ENCODE data around the gene SEC16B.
A peak's percentile ranks its signal among the peaks of the same experiment; 100 is the strongest.
"Not testable (repeated sequence)": the region's sequence is repeated elsewhere in the genome, so short reads cannot be mapped to it uniquely, and the experiment has no call there.

SEC16B gene

DNA sequence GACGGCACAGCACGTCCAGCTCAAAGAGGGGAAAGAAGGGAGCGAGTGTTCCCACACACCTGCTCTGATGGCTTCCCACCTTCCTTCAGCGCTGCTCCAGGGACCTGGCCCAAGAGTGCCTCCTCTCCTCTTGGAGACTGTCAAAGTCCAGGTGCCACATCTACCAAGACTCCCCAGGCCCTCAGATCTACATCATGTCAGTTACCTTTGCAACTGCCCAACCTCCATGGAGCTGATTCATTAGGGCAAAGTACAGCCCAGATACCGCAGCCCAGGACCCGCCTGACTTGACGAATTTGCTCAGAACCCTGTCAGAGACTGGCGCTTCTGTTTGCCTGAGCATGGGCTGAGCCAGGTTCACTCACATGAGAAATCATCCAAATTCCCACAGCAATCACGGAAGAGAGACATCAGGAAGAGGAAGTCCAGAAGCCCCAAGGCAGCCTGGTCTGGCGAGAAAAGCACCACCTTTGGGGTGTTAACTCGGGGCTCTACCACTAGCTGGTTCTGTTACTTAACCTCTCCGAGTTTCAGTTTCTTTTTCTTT, at the start of gene SEC16B:
Gene SEC16B (minus strand): TSS at position 234 of the 547 bp plus-strand sequence. CDS start 2,077 bp downstream, outside the sequence.
- peak; percentile 49 for DNase-seq

DNA sequence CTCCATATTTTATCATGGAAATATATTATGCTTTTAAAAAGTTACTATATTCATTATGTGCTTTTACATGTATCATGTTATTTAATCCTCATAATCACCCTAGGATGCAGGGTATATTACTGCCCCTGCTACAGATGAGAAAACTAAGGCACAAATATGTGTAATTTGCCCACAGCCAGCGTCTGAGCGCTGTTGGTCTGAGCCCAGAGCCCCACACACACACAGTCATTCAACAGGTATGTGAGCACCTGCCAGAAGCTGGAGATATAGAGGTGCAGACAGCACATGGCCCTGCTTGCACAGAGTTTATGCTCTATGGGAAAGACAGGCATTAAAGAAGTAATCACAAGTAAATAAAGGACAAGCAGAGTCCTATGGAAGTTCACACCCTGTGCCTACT, 49.8 kb upstream of the SEC16B start:
- DNase-seq, result no peak

- no peak for DNase-seq
Measured at GRCh38 chr1:178019208-178019607, 49.4 kb upstream of the SEC16B start.

GRCh38 chr1:178017517-178017916, 47.7 kb upstream of the SEC16B start:
- no peak for DNase-seq

GRCh38 chr1:178011864-178012503, 42.1 kb upstream of the SEC16B start:
- DNase-seq, result no peak

GRCh38 chr1:178011465-178011828, 41.6 kb upstream of the SEC16B start:
- DNase-seq, result no peak

GRCh38 chr1:178010674-178011464, 41.0 kb upstream of the SEC16B start:
- no peak for DNase-seq

DNA sequence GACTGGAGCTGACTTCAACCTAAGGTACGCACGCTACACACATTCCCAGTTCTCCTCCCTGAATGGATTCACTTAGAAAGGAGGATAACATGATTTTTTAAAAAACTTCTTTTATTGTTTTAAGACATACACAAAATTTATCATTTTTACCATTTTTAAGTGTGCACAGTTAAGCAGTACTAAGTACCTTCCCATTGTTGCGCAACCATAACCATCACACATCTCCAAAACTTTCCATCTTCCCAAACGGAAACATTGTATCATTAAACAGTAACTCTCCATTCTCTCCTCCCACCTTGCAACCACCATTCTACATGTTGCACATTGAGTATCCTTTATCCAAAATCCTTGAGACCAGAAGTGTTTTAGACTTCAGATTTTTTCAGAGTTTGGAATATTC, 36.2 kb upstream of the SEC16B start:
- DNase-seq, result no peak

- no peak for DNase-seq
Measured at GRCh38 chr1:178005450-178005849, 35.6 kb upstream of the SEC16B start.

GRCh38 chr1:178004926-178005391, 35.1 kb upstream of the SEC16B start:
- no peak for DNase-seq

DNA sequence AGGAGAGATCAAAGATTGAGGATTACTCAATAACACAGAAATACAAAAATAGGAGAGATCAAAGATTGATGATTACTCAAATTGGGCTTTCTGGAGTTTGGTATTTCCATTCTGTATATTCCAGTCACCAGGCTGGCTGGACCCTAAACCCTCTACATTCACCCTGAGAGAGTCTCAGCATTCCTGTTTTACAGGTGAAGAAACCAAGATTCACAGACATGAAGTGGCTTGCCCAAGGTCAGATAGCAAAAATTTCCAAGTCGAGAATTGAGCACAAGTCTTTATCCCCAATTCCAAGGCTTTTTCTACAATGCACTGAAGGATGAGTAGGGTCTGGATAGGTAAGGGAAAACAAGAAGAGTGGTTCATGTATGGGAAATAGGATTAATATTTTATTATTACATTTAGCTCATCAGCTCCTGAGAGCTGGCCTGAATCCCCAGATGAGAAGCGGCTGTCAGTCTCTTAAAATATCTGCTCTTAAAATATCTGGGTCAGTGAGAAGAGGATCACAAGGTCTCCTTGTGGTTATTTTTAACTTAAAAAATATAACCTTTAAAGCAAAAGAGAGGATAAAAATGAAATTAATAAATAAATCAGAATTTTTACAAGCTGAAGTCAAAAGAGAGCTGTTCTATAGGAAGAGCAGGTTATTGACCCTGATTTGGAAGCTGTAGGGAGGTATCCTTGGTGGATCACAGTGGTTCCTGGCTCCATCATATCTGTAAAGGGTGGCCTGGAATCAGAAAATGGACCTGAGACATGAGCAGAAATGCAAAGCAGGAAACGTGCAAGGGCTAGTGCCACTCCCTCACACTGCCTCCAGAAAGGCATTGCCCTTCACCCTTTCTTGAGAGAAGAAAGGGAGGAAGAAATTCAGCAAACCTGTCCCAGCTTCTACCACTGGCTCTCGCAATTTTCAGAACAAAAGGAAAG, 29.1 kb upstream of the SEC16B start:
- DNase-seq, result no peak

DNA sequence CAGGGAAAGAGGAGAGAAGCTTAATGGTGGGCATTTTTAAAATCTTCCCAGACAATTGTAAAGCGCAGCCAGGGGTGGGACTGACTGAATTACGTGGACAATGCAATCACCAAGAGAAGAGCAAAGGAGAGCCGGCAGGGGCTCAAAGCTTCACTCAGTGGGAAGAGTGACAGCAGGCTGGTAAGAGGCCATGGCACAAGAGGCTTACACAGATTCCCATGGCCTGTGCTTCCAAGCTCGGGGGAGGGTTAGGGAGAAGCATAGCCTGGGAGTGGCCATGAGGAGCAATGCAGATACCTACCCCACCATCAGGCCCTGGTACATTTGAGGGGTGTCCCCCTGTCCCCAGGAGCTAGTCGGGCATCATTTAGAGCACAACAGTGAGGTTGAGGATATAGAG, 27.1 kb upstream of the SEC16B start:
- no peak for DNase-seq

- no peak for DNase-seq
Measured at GRCh38 chr1:177995369-177995768, 25.5 kb upstream of the SEC16B start.

- not testable (repeated sequence) for DNase-seq
Measured at GRCh38 chr1:177986281-177986680, 16.4 kb upstream of the SEC16B start.

DNA sequence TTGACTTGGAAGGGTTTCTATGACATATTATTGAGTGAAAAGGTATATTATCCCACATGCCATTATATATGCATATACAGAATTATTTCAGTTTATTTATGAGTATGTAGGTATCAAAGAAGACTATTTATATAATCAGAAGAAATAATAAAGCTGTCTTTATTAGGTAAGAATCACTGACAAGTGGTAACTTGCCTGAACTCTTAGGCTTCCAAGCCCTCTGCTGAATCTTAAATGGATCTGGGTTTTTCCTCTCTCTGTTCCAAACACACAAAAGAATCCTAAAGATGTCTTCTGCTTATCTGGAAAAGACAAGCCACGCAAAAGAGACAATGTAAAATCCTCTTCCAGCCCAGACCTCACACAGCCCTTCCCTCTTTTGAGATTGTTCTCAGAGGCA, 14.9 kb upstream of the SEC16B start:
- no peak for DNase-seq

- peak; percentile 35 for DNase-seq
Measured at GRCh38 chr1:177984136-177984525, 14.3 kb upstream of the SEC16B start.

GRCh38 chr1:177983482-177984135, 13.8 kb upstream of the SEC16B start:
- no peak for DNase-seq

- no peak for DNase-seq
Measured at GRCh38 chr1:177983077-177983476, 13.2 kb upstream of the SEC16B start.

GRCh38 chr1:177981200-177981599, 11.3 kb upstream of the SEC16B start:
- DNase-seq, result no peak

DNA sequence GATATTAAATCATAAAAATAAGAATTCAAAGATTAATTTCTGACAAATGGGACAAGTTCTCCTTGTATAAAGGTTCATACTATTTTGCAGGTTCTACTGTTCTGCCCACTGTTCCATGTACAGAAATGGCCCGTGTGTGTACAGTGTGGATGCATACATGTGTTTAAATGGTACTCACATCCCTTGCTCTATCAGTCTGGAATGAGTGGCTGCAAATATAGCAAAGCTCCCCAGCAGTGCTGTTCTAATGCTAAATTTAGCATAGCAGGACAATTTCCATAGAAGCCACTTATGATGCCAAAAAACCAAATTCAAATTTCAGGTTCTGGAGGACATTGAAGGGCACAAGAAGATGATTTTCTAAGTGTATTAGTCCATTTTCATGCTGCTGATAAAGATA, 9.4 kb upstream of the SEC16B start:
- DNase-seq, result no peak

- DNase-seq, result no peak
Measured at GRCh38 chr1:177978530-177978929, 8.7 kb upstream of the SEC16B start.

- no peak for DNase-seq
Measured at GRCh38 chr1:177977141-177977540, 7.3 kb upstream of the SEC16B start.

DNA sequence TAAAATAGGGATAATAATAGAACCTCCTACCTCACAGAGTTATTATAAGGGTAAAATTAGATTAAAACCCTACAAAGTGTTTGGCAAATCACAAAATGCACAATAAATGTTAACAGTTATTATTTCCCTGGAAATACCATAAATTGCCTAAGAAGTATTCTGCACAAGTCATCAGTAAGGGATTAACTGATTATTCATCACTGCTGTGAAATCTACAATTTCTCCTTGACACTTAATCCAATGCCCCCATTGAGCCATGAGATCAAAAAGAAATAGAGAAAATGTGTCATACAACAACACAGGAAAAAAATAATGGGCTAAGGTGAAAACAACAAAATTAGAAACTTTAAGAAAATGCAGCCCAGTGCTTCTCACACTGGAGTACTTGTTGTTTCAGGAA, 6.7 kb upstream of the SEC16B start:
- DNase-seq, result no peak

All from RPMI8226 (cell line).